ENCODE results near the gene KRT2. TPM values are rescaled to one million over a fixed set of nuclear protein-coding genes. Genes with fewer than 3 reads are reported as not detected.

Gene KRT2
- total and polyA plus RNA-seq, 2 of the 4 experiments (the other 2 are of a cell fraction), result not detected

- H3K36me3 ChIP-seq (ENCODE audit: control insufficient read depth, insufficient read depth, low read length), result no peaks in the 10 kb centered on the region
- H3K27ac ChIP-seq (ENCODE audit: insufficient read depth, low read length), result no peak overlapping the region
- H3K27me3 ChIP-seq (ENCODE audit: control insufficient read depth, insufficient read depth, low read length), result peaks cover 59% of the 10 kb centered on the region
- H3K14ac ChIP-seq (replicated peaks; ENCODE audit: low read depth, low read length), result no peak overlapping the region
- H2BK5ac ChIP-seq (ENCODE audit: low read depth, low read length, poor library complexity, severe bottlenecking), result no peak overlapping the region
- no peak overlapping the region for H3K4me3 ChIP-seq (ENCODE audit: insufficient read depth, low read depth, low read length)
- H3K4me1 ChIP-seq (ENCODE audit: control insufficient read depth, insufficient read depth, low read length), result peaks cover 2% of the 10 kb centered on the region; the same call in 1 of the 2 replicates
- in situ Hi-C loops (cut with MboI; ENCODE audit: low sequenced_read_pairs), result no loop called here
- no peak overlapping the region for H4K5ac ChIP-seq (ENCODE audit: low read depth, low read length)
- ATAC-seq (ENCODE audit: low read depth) (no peak), DNase-seq (no peak)
- H2BK15ac ChIP-seq (ENCODE audit: low read depth, low read length), result no peak overlapping the region
- no peaks in the 10 kb centered on the region for H3K9me3 ChIP-seq (ENCODE audit: control insufficient read depth, insufficient read depth, low read length)
- H4K8ac ChIP-seq (ENCODE audit: low read depth in 2 of 2, low read length in 2 of 2), result no peak overlapping the region
- H4K91ac ChIP-seq (ENCODE audit: insufficient read depth, low read depth, low read length), result no peak overlapping the region
- H3K4me2 ChIP-seq (ENCODE audit: low read depth, low read length), result peak overlapping the region; percentile 40; the same call in 1 of the 2 replicates
- intact Hi-C loops (cut with micrococcal nuclease), result no loop called here
- 8% methylated on average over 8 of the region's 45 CpGs; no CpG with 5 or more reads in 1 of the 2 experiments for WGBS, 2 experiments (ENCODE audit: extremely low coverage in 2 of 2, insufficient read length in 1 of 2)
- no peaks in the 10 kb centered on the region for H3K79me1 ChIP-seq (ENCODE audit: low read depth in 1 of 2, low read length in 2 of 2)
- TF ChIP-seq NFE2L2 (IDR thresholded peaks at IDR 0.05; ENCODE audit: low read depth, low read length) (no peak), MXI1 (IDR thresholded peaks at IDR 0.05; ENCODE audit: borderline replicate concordance, low read depth, low read length) (no peak), CTCF (conservative IDR thresholded peaks at IDR 0.05; ENCODE audit: low read depth, low read length) (no peak), MAZ (IDR thresholded peaks at IDR 0.05; ENCODE audit: borderline replicate concordance, low read depth, low read length) (no peak), SMC3 (IDR thresholded peaks at IDR 0.05; ENCODE audit: low read depth, low read length) (no peak), MAFK (IDR thresholded peaks at IDR 0.05; ENCODE audit: low read depth, low read length) (no peak), CEBPB (IDR thresholded peaks at IDR 0.05; ENCODE audit: low read depth, low read length) (no peak)
- H2AFZ ChIP-seq (replicated peaks; ENCODE audit: low read length, poor library complexity), result peak overlapping the region; percentile 76
- H2BK20ac ChIP-seq (ENCODE audit: low read depth, low read length), result no peak overlapping the region
- no peak overlapping the region for H3K18ac ChIP-seq (ENCODE audit: low read depth, low read length)
- BruUV-seq (replicated peaks), result no TSS peak
- H2BK120ac ChIP-seq (ENCODE audit: low read depth, low read length), result no peak overlapping the region
- ChIA-PET CTCF (no interaction called here), POLR2A (ENCODE audit: unreplicated experiment) (no interaction called here)
- peak overlapping the region; percentile 42 for H2AK9ac ChIP-seq (replicated peaks; ENCODE audit: low read depth, low read length, poor library complexity)
- no peak overlapping the region for H3K4ac ChIP-seq (ENCODE audit: low read depth, low read length)
- dilution Hi-C loops (cut with HindIII; ENCODE audit: low sequenced_read_pairs, unreplicated experiment), result no loop called here
- no peak overlapping the region for H3K9ac ChIP-seq (ENCODE audit: low read depth, low read length)
- no peak overlapping the region for H2AK5ac ChIP-seq (ENCODE audit: low read depth, low read length)
- H3K23ac ChIP-seq (ENCODE audit: low read depth, low read length), result no peak overlapping the region
- no peaks in the 10 kb centered on the region for H3K9me1 ChIP-seq (ENCODE audit: insufficient read depth, low read length)
- H3K56ac ChIP-seq (ENCODE audit: extremely low read depth, insufficient read depth, low read length), result no peak overlapping the region
- H4K20me1 ChIP-seq (ENCODE audit: insufficient read depth, low read length), result no peaks in the 10 kb centered on the region
Observed at GRCh38 chr12:52691076-52691840, 39.2 kb upstream of the KRT2 start.

Measured in IMR-90 (cell line).